Activated gamma-delta T cell treated with Interleukin-2 at 50 U/mL for 16 hours (primary cell): Measurements from ENCODE around the gene PLD5.
"Not testable (repeated sequence)": the region's sequence is repeated elsewhere in the genome, so short reads cannot be mapped to it uniquely, and the experiment has no call there.

Experiments
- DNase-seq: peaks from one replicate; pipeline ENCODE4 v3.0.0-alpha.2; 2020

Gene PLD5

GRCh38 chr1:242206994-242207393 lies 317.5 kb downstream of the PLD5 start:
- no peak for DNase-seq

DNA sequence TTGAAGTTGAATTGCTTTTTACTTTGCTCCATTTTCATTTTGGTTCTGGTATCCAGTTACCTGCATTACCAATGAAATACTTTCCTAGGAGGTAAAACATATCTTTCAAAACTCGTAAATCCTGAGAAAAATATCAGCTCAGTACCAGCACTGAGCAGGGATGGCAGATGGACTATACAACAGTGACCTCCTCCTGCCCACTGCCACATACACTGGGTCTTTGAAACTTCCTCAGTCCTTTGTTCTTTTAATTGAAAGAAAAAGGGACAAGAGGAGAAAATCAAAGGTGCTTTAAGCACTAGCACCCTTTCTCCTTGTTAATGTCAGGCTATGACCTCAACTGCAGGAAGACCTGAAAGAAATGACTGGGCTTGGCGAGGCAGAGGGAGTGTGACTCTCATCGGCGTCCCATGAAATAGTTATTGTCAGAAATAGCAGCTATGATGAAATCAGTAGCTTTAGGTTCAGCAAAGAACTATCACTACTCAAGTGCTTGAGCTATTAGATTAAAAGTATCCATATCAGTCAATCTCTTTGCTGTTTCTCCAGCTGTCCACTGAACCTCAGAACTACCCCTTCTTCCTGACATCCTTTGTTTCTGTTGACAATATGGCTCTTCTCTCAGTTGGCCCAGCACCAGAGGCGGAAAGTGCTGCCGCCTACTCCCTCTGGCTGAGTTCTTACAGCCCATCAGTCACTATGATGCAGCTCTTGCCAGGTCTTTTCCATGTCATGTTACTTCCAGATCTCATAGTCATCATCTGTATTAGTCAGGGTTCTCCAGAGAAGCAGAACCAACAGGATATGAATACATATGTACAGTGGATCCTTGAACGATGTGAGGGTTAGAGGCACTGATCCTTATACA lies 318.6 kb downstream of the PLD5 start:
- no peak for DNase-seq

DNA sequence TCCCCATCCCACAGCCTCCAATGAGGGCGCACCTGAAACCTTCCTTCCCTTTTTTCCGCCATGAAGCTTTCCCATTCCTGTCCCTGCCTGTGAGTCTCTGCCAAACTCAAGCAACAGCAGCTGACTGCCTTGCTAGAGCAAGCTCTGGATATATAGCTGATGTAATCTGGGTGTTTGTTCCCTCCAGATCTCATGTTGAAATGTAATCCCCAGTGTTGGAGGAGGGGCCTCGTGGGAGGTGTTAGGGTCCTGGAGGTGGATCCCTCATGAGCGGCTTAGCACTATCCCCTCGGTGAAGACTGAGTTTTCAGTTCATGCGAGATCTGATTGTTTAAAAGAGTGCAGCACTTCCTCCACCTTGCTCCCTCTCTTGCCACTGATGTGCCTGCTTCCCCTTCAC lies 321.2 kb downstream of the PLD5 start:
- DNase-seq = no peak

- DNase-seq = no peak
Observed at GRCh38 chr1:242201090-242201489, 323.4 kb downstream of the PLD5 start.

DNA sequence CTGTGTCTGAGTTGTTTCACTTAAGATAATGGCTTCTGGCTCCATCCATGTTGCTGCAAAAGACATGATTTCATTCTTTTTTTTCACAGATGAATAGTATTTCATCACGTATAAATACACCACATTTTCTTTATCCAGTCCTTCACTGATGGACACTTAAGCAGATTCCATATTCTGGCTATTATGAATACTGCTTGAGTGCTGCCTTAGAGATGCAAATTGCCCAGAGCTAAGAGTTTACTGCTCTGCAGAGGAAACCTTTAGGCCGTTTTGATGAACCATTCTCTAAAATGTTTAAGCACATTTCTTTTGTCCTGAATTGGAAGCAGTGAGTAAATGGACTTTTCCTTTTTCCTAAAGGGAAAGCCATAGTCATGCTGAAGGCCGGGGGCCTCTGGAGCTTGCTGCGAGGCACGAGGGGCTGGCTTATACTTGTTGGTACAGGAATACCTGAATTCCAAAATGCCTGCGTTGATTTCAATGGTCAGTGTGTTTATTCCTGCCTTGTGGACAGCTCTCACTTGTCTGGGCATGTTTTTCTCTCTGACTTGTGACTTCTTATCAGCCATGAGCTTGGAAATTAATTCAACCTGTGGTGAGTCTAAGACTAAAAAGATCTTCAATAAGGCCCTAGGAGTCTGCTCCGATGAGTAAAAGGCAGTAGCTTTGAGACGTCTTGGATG lies 324.6 kb downstream of the PLD5 start:
- DNase-seq = no peak

DNA sequence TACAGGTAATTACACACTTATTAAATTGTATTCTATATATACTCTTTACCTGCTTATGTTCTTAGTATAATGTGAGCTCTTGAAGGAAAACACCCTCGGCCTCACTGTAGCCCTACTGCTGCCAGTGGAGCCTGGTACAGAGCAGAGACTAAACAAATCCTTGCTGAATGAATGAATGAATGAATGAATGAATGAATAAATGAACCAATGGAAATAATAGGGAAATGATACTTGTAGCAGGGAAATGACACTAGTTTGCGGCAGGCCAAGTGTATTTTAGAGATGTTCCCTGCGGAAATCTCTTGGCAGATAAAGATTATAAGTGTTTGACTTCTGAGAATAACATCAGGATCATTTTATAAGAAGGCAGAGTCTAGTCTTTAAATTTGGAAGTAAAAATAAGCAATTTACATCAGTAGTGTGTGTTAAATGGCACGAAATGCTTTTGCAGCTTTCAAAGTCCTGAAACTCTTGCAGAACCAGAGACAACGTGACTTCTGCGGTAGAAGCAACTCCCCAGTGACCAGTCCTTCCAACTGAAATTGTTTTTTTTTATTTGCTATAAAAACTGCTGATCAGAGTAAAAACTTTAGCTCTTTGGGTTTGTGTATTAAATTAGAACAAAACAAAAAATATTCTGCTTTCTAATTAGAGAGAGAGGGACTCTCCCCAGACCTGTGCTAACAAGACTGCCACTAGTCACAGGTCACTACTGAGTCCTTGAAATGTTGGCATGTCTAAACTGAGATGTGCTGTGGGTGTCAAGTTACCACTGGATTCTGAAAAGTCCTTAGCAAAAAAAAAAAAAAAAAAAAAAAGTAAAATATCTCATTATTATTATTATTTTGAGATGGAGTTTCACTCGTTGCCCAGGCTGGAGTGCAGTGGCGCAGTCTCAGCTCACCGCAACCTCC lies 326.3 kb downstream of the PLD5 start:
- DNase-seq = no peak

DNA sequence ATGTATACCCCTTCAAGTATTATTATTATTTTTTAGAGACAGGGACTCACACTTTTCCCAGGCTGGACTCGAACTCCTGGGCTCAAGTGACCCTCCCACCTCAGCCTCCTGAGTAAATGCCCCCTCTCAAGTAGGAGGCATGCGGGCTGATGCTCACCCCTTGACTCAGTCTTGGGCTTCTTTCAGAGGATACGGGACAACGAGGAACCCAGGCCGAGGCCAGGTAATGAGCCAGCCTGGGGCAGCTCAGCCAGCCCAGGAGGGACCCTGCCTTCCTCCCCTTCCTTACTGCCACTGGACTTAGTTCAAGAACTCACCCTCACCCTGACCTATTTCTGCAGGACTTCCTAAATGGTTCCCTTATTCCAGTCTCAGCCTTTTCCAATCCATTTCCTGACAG lies 327.6 kb downstream of the PLD5 start:
- DNase-seq = no peak

GRCh38 chr1:242196101-242196500 lies 328.4 kb downstream of the PLD5 start:
- no peak for DNase-seq

GRCh38 chr1:242189591-242189990 lies 334.9 kb downstream of the PLD5 start:
- no peak for DNase-seq

DNA sequence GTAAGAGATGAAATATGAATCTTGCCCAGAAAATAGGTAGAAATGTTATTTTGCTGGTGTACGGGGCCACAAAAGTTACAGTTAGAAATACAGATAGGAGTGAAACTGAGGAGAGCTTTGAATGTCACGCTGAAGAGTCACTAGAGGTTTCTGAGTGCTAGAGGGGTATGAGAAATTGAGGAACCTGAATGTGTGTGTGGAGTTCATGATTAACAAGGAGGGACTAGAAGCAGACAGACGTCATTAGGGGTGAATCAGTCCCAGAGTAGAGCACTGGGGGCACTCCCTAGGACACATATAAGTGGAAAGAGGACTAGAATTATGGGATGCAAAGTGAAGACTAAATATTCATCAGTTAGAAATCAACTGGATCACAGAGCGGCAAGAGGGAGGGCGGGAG lies 336.7 kb downstream of the PLD5 start:
- no peak for DNase-seq

DNA sequence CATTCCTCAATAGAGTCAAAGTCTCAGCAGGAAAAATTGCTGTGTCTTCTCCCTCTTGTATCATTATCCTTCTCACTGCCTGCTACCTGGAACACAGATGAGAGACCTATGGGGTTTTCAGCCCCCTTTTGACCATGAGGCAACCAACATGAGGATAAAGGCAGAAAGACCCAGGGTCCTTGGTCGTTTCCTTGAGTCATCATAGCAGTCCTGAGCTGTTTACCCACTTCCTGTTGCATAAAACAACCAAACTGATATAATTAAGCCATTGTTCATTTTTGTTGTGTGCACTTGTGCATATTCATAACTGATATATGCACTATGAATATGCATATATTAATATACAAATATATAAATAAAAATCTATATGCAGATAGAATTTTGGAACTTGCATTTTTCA lies 337.3 kb downstream of the PLD5 start:
- DNase-seq = no peak

DNA sequence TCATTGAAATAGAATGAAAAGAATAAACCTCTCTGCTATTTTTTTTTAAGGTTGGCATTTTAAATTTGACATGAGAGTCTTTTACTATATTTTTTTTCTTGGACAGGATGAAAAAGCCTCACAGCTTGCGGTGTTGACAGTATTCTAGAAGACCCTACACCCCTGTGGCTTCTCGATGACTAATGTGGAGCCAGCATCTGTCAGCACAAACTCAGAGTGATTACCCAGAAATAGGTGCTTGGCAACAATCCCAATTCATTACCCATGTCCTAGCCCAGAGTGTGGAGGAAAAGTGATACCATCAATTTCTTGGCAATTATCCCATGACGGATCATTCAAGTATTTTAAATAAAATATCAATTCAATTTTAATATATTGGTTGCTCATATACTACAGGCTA lies 338.8 kb downstream of the PLD5 start:
- no peak for DNase-seq

GRCh38 chr1:242184955-242185354 lies 339.5 kb downstream of the PLD5 start:
- no peak for DNase-seq

DNA sequence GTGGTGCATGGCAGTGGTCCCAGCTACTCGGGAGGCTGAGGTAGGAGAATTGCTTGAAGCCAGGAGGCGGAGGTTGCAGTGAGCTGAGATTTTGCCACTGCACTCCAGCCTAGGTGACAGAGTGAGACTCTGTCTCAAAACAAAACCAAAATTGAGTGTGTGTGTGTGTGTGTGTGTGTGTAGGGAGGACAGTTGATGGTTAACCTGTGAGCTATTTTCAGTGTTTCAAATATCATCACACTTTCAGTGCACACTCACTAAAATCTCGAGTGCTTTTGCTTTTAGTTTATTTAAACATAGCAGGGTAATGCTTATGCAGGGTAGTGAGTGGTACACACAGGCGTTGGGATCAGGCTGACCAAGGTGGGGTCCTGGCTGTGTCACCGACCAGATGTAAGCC lies 344.7 kb downstream of the PLD5 start:
- not testable (repeated sequence) for DNase-seq

- no peak for DNase-seq
Observed at GRCh38 chr1:242178924-242179708, 345.4 kb downstream of the PLD5 start.

GRCh38 chr1:242178436-242178835 lies 346.1 kb downstream of the PLD5 start:
- no peak for DNase-seq

DNA sequence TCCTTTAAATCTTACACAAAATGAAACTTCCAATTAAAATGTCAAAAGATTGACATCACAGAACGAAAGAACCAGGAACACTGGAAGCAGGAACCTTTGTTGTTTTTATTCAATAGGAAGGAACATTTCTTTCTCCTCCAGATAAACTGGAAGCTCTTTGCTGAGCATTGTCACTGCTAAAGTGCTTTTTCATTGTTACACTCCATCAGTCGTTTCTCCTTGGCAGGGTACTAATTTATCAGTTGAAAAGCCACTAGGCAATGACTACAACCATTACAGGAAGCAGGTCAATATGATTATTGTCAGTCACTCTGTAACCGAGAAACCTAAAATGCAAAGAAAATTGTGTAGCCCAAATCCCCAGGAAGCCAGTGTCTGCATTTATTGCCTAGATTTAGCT lies 362.4 kb downstream of the PLD5 start:
- DNase-seq = no peak

GRCh38 chr1:242147096-242147976 lies 377.2 kb downstream of the PLD5 start:
- DNase-seq = no peak

DNA sequence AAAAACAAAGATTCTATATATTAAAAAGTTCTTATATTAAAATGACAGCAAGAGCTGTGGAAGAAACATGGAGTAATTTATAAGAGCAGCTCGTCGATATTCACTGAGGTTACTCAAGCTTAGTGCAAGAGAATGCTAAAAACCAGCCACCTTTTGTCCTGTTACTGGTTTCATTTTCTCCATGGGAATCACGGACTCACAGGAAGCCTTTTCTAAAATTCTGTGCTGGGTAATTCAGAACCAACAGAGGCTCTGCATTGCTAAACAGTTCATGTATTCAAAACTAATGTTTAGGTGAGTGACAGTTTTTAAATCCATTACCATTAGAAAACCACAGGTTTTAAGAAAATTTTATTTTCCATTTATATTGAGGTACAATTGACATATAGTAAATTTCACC lies 377.8 kb downstream of the PLD5 start:
- no peak for DNase-seq

- DNase-seq = no peak
Observed at GRCh38 chr1:242140836-242141235, 383.7 kb downstream of the PLD5 start.

- no peak for DNase-seq
Observed at GRCh38 chr1:242139986-242140385, 384.5 kb downstream of the PLD5 start.

DNA sequence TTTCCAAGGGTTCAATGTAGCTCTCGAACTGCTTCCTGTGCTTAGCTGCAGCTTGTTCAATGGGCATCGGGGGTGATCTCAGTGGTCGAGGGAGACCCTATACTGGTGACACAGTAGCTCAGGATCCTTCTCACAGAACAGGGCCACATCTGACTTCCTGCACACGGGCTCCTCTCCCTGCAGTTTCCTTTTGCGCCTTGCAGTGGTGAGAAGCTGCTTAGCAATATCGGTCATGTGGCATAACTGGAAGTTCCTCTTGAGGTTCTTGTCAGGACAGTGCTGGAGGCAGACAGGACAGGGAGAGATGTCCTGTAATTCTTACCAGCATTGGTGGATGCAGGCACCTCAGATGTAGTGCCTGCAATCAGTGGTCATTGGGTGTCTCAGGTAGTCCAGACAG lies 385.1 kb downstream of the PLD5 start:
- no peak for DNase-seq
